Skin of body (tissue), 2 donors: ENCODE results near the gene HOXA6. TPM values are rescaled to one million over a fixed set of nuclear protein-coding genes. Genes with fewer than 3 reads are reported as not detected.

ENCODE experiments used
- DNase-seq: peaks from one replicate; lab custom pipeline; 2025; lab: John Stamatoyannopoulos, UW
- total RNA-seq: library from RNA; depleted of rRNA; stranded (reverse); fragments of >200 nt; gene quantifications from one replicate; pipeline ENCODE4 v1.2.3, GENCODE V29; 2014

Gene HOXA6
- total RNA-seq, 1 donor from 2014 or later: 3.3 TPM

DNA sequence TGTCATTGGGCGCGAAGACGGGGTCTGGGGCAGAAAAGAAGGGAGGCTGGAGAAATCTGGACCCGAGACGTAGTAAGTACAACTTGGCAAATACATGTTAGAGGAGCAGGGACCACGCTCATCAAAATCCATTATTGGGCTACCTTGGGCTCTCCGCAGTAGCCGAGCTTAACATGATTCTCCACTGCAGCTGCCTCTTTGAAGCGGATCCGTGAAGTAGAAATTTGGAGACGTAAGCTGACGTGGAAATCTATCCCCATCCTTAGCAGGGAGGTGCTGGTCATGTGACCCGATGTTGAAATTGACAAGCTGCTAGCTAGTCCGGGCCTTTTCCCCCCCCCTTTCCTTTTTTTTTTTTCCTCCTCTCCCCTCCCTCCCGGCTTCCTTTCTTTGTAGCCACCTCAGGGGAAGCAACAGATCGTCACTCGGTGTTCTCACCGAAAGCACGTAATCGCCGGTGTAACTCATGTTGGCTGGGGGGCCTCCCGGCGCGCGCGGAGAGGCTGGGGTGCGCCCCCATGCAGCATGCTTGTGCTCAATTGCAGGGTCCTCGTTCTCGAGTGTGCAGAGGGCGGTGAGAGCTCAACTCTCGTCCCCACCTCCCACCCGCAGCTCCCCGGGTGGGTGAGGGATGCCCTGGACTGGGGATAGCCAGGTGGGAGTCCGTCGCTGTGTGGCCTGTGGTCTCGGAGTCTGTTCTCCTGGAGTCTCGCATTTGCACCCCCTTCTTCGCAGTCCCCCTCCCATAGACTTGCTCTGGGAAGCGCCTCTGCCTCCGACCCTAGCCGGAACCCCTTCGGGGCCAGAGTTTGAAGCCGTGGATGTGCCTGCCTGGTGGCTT is 37.7 kb upstream of the HOXA6 start, which contains the start of gene HOXA11:
Gene HOXA11 (minus strand): TSS at position 220 of the 841 bp plus-strand sequence. CDS start 88 bp downstream, at position 132.
- DNase-seq: peak; percentile 92

DNA sequence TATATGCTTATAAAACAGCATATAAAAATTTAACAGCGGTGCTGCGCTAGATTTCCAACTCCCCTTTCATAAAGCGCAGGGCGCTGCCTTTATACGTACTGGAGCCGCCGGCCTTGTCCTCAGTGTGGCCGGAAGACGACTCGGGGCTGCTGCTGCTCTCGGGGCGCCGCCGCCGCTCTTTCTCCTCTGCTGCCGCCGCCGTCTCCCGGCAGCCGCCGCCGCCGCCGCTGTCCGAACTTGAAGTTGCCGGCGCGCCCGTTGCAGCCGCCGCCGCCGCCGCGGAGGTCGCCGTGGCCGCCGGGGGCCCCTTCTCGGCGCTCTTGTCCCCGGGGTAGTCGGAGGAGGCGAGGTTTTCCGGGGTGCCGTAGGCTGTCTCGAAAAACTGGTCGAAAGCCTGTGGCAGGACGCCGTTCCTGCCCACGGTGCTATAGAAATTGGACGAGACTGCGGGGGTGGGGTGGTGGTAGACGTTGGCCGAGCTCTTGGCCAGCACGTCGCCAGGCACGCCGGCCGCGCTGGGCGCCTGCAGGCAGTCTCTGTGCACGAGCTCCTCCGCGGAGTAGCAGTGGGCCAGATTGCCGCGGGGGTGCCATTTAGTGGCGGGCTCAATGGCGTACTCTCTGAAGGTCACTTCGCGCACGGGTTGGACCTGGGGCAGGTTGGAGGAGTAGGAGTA is 36.9 kb upstream of the HOXA6 start:
- no peak for DNase-seq

DNA sequence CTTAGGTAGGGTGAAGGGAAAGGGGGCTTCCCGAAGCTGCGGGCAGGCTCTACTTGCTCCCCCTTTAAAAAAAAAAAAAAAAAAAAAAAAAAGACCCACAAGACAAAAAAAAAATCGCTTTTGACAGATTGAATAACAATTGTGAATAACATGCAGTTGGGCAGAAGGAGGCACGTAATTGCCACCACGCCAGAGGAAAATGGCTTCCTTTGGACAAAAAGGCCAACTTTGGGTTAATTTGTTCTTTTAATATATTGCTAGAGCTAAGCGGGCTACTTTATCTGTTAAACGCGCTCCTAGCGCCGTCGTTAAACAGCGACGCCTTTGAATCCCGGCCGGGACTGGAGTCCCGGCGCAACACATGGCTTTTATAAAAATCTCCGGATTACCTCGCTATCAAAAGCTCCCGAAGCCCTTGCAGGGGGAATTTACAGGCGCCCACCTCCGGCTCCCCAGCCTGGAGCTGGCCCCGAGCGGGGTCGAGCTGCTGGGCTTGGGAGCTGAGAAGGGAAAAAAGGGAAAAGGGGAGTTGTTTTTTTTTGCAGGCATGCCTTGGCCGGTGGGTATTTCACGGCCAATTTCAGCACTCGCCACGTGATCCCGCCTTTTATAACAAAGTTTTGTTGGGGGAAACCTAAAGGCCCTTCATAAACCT is 36.2 kb upstream of the HOXA6 start:
- peak; percentile 46 for DNase-seq

DNA sequence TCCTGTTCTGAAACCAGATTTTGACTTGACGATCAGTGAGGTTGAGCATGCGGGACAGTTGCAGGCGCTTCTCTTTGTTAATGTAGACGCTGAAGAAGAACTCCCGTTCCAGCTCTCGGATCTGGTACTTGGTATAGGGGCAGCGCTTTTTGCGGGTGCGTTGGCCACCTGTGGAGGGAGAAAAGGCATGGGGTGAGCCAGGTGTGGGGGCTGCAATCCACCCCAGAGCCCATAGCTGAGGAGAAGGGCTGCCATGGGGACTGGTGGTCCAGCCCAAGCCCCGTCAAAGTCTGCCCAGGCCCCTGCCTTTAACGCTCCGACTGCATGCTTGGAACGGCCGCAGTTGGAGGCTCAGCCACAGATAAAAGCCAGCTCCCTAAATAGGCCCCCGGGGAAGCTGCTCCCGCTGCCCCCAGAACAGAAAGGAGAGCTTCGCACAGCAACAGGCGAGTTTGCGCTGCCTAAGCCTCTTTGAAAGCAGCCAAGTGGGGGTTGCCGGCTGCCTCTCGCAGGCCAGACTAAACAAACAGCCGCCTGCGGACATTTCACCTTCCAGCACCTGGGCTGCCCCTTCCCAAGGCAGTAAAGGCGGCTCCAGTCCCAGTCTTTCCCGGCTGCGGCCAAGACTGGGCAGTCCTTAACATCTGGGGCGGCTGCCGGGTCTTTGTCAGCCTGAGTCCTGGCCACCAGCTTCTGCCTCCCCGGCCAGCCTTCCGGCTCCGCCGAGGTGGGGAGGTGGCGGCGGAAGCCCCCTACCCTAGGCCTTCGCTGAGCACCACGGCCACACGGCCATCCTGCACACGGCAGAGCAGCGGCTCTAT is 35.5 kb upstream of the HOXA6 start:
- no peak for DNase-seq

DNA sequence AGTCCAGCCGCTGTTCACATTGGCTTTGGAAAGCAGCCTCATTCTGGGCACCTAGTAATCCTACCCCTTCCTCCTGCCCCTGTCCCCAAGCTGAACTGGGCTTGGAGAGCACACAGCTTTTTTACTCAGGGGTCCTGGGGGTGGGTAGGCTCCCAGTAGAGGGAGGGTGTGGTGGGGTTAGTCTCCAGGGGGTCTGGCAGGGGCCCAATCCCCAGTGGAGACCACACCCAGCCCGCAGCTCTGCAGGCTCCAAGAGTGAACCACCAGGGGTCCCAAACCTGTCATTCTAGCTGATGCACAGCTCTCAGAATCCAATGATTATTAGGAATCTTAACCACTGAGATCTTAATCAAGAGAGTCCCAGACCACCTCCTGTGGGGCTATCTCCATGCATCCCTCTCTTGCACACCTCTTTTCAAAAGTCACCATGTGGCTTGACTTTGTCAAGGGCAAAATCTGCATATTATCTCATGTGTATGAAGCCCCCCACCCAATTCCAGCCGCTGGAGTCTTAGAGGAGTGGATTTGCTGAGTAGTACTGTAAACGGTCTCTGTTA is 34.8 kb upstream of the HOXA6 start:
- no peak for DNase-seq

DNA sequence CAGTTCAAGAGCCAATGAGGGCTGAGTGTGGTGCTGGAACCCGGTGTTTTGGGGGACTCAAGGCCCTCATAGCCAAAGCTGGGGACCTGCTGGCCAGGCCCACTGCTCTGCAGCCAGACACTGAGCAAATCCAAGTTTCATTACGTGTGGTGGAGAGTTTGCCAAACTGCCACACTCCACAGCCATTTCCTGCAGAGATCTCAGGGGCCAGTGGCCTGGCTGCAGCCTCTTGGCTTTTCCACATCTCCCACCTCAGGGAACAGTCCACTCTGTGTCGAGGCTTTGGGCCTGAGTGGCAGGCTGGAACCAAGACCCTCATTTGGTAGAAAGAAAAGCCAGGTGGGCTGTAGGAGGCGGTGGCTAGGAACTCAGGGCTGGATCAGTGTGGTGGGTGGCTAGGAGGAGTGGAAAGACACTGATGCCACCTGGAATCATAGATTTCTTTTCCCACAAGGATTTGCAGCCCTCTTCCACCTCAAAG is 34.3 kb upstream of the HOXA6 start:
- no peak for DNase-seq

DNA sequence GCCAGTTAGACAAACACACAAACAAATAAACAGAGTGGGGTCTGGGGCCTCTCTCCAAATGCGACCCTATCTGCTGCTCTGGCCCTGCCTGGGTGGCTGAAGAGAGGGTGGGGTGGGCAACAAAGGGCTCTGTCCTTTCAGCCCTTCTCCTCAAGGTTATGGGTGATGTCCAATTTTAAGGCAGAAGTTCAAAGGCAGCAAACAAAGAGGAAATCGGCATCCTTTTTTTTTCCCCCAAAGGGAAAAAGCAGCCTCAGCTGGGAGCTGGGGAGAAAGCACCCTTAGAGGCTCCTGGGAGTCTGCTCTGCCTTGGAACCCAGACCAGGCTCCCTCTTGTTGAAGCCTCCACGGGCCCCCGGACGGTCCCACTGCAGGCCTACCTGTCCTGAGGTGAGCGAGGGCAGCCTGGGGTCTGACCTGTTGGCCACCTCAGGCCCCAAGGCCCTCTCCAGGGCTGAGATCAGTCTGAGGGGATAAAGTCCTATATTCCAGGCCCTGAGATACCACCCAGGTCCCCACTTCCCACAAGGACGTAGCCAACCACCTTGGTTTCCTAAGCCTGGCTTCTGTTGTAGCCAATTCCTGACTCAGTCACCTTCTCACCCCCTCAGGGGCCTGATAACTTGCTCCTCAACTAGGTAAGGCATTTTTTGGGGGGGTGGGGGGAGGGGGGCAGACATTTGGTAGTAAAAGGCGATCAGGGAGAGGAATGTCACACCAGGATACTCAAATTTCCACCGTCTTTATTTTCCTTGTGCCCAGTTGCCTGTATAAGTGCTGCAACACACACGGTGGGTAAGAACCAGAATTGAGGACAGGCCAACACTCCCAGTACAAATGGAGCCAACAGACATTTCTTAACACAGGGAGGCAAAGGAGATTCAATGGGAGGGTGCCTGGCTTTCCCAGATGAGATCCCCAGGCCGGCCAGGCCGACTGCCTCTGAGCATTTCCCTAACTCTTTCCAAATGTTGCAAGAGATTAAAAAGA is 33.2 kb upstream of the HOXA6 start:
- no peak for DNase-seq

DNA sequence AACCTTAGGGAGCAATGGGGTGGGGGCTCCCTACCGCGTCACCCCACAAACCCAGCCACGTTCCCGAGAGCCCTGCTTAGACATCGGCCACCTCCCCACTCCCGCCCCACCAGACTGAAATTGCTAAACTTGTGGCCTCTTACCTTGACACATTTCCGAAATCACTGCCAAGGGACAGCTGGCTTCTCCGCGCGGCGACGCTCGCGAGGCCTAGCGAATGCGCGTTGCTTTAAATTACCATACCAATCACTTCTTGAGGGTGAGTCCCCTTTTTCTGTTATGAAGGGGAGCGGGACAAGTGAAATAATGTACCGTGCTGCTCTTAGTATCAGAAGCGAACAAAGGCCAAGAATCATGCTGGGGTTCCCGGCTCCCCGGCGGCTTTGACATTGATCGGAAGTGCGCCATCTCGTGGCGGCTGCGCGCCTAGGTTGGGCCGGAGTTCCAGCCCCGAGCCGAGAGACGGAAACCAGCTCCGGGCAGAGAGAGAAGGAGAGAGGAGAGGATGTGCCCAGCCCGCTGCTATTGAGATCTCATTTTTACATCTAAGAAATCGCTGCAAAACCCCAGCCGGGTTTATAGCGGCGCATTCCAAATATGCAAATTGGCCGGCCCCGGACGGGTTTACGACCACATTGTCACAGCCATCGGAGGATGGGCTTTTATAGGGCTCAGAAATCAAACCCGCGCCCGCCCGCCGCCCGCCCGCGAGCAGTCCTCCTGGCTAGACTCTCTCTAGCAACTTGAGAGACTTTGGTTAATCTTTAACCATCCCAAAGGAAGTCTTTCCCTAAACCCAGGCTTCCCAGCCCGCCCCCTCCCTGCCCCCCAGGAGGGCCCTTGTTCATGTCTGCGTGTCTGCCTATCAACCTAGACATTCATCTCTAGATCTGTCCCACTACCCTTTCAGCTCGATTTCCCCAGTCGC is 32.2 kb upstream of the HOXA6 start:
- DNase-seq: peak; percentile 84

DNA sequence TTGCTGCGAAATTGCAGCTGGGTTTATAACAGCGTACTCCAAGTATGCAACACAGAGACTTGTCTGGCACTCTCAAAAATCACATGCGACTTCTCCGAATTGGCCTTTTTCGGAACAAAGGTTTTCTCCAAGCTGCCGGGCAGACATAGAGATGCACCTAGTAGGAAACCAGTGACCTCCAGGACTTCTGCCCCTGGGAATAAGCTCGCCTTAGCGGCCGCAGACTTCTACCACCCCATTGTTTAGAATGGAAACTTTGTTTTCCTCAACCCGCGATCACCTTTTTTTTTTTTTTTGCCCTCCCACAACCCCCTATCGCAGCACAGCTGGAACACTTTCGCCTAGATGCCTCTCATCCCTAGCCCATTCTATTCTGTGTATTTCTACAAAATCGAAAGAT is 31.5 kb upstream of the HOXA6 start:
- peak; percentile 59 for DNase-seq

DNA sequence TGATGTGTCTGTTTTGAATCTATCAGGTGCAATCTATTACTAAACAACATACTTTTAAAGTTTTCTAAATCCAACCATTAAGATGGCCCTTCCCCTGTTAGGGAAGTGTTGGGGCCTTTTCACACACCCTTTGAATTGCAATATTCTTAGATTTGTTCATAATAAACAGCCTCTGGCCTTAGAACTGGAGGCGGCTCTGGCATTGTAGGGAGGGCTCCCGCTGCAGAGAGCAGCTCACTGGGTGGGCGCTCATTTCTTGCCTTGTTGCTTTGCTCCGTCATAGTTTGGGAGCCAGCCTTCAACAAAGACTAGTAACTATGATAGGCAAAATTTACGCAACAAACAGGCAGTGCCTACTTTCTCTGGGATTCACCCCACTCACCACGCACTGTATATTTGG is 30.8 kb upstream of the HOXA6 start:
- DNase-seq: no peak

DNA sequence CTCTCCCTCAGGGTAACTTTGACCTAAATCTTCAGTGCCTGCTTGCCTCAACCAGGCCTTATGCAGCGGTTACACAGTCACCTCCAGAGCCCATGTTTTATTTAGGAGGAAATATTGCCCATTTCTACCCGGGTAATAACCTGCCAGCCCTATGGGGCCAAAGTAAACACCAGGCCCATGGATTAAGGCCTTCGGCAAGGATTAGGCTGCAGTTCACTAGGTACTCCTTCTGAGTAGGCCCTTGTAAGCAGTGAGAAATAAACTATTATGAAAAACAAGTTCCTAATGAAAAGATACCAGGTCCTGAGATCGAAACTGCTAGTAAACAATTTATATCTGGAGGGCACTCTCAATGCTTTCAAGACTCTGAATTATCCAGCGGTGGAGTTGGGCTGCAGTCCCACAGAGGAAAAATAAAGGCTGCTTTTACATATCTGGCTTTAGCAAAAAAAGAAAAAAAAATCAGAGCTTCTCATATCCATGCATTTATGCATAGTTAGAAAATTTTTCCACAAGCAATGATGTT is 30.3 kb upstream of the HOXA6 start:
- no peak for DNase-seq

DNA sequence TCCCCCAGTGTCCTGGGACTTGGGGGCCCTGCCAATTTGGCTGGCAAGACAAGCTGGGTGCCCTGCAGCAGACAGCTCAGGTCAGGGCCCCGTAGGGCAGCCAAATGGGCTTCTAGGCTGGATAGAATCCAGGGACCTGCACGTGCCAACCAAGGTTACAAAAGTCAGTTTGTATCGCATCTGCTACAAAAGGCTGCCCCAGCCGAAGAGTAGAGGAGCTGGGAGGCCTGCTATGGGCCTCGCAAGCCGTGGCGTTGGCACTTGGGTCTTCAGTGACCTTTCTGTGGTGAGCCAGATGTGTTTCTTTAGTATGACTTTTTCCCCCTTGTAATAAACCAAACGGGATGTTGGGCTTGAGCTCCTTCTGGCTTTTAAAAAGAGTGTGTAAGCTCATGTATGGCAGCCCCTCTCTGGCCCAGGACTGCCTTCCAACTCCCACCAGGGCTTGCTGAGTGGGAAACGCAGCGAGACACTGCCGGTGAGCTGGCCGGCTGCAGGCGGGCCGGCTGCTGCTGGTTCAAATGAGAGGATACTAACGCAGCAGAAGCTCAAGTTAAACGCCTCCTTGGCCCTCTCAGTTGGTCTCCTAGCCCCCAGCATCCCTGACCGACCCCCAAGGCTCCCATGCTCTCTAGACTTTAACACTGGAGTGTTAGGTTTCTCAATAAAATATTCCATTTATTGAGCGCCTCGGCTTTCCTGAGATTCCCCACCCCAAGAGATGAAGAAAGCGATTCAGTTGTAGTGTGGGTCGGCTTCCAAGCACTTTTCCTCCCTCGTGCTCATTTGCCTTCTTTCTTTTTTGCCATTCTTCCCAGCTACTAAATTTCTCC is 29.6 kb upstream of the HOXA6 start:
- DNase-seq: no peak

DNA sequence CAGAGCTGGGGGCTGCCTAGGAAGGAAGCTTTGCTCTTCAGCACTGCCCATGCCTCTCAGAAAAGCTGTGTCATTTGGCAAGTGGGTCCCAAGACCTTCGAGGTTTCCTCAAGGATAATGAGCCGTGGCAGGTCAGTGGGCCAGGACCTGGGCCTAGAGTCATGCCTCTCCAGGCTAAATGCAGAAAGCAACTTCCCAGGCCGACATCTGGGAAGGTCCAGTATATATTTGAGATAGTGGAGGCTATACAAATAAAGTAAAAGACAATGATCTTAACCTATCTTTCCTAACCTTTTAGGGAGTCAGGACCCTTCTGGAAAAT is 28.9 kb upstream of the HOXA6 start:
- no peak for DNase-seq

DNA sequence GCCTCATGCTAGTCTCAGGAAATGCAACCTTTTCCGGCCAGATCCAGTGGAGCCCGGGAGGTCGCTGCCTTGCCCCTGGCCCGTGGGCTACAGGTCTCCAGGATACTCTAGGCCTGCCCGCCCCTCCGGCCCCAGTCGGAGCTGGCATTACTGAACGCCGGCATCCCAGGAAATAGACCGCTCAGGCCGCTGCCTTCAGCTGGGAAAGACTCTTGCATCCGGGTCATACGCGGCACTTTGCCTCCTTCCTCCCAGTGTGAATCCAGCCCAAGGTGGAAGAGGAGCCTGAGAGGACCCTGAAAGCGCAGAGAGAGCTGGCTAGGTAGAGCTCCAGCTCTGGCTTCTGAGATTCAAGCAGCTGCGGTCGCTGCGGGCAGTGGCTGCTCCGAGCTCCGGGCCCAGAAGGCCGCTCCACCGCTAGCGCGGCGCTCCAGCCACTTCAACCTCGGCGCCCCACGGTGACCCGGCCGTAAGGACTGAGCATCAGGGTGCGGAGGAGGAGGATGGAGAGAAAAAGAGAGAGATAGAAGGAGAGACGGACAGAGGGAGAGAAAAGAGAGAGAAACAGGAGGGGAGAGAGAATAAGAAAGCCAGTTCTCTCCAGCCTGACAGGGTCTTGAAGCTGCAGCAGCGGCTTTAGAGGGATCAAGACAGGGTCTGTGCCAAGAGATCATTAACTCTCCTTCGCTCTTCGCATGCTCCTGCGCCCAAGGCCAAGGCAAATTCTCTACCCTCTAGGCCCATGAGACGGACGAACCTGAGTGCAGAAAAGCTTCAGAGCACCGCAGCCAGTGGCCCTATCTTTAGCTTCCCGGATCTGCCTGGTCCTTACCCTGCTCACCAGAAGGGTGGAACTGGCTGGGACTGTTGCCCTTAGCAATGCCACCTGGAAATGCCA is 28.3 kb upstream of the HOXA6 start:
- no peak for DNase-seq

DNA sequence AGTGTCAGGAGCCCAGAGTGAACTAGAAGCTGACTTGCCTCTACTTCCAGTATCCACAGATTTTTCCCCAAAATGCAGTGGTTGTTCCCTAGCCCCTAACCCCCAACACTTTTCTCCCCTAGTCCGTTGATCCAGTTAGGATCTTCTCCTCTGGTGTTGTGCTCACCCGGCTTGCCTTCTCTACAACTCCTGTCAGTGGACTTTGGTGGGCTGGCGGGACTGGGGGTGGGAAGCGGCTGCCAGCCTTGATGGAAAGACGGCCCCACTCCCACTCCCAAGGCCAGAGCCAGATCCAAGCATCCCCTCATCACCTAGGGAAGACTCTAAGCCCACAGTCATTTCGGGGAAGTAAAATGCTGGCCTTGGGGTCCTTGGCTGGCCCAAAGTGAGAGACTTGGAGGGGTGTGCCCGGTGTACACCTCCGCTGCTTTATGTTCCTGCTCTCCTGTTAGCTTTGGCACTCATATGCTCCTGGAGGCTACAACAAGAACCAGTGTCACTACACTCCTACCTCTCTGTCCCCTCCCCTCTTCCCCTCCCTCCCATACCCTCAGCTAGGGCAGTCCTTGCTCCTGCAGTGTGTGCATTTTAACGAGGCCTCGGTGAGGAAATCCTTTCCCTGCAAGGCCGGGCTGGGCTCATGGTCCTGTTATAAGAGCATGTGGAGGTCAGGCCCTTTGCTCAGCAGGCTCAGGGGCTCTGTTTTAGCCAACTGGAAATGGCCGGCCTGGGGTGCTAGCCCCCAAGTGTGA is 27.5 kb upstream of the HOXA6 start:
- no peak for DNase-seq
